A549 (cell line): ENCODE results near the gene PYGO2. TPM values are rescaled to one million over a fixed set of nuclear protein-coding genes. Genes with fewer than 3 reads are reported as not detected.
"Not testable (repeated sequence)": the region's sequence is repeated elsewhere in the genome, so short reads cannot be mapped to it uniquely, and the experiment has no call there.

Source experiments
- ATAC-seq, 2 experiments: fragments of 200-7000 bp in 1 of 2; fragments of >200 bp in 1 of 2; cut with Nextera tagmentation in 1 of 2; cut with Tn5 transposase in 1 of 2; 3 replicates each; pipeline versions ENCODE4 v1.8.0 to v1.9.1; 2018 to 2020; ENCODE audit warnings: mild to moderate bottlenecking in 1 of 2, moderate library complexity in 1 of 2
- CTCF ChIA-PET: fragments of 300-600 bp; sonication (Branson Sonifier 250); formaldehyde crosslinking; extraction: SDS; loops from one replicate; lab custom pipeline; 2021; ENCODE audit warnings: antibody characterized with exemption, inconsistent platforms; lab: Yijun Ruan, JAX
- POLR2A ChIA-PET: fragments of 350-600 bp; formaldehyde crosslinking; extraction: SDS; loops from one replicate; lab custom pipeline; 2021; ENCODE audit warnings: antibody characterized with exemption, inconsistent platforms; lab: Yijun Ruan, JAX
- DNase-seq, 2 experiments: peaks; one replicate each; pipeline versions ENCODE4 v3.0.0 to v3.0.0-alpha.2; 2011 to 2016; ENCODE audit warnings: low read depth in 1 of 2, low spot score in 1 of 2
- FAIRE-seq: peaks from 2 replicates; lab custom pipeline; 2011; peaks lifted over from hg19 to GRCh38; lab: Jason Lieb, UNC
- H3K27ac ChIP-seq, 2 experiments: fragments of >200 bp; sonication (Bioruptor Twin); formaldehyde crosslinking; 3 replicates each; pipeline ENCODE4 v1.5.1; 2016 to 2017
- H3K4me1 ChIP-seq: fragments of >200 bp; sonication (Bioruptor Twin); formaldehyde crosslinking; 3 replicates; pipeline ENCODE4 v1.6.1; 2016
- H3K4me2 ChIP-seq: fragments of >200 bp; sonication (Bioruptor Twin); formaldehyde crosslinking; 3 replicates; pipeline ENCODE4 v1.6.1; 2016
- H3K4me3 ChIP-seq: fragments of >200 bp; sonication (Bioruptor Twin); formaldehyde crosslinking; 3 replicates; pipeline ENCODE4 v1.5.1; 2016
- H3K9me3 ChIP-seq: fragments of >200 bp; sonication (Bioruptor Twin); formaldehyde crosslinking; 3 replicates; pipeline ENCODE4 v1.6.1; 2016
- CBX8 ChIP-seq: fragments of 200-600 bp; sonication (generic); IDR thresholded peaks from 2 replicates; pipeline ENCODE4 v1.6.1; 2016
- EP300 ChIP-seq, 2 experiments: fragments of >200 bp; sonication (Bioruptor Twin); formaldehyde crosslinking; IDR thresholded peaks; 2 replicates in 1 of 2; 3 replicates in 1 of 2; pipeline ENCODE4 v1.6.1; 2016 to 2017
- ESRRA ChIP-seq: fragments of 150-350 bp; IDR thresholded peaks from 2 replicates; pipeline ENCODE4 v1.6.1; 2014; ENCODE audit warnings: mild to moderate bottlenecking, low read length, borderline replicate concordance
- HOXA7 ChIP-seq: fragments of 250-450 bp; sonication (Bioruptor Pico); IDR thresholded peaks from 2 replicates; pipeline ENCODE4 v1.5.0; 2020; ENCODE audit warnings: mild to moderate bottlenecking, moderate library complexity
- HOXB5 ChIP-seq: fragments of 250-450 bp; sonication (Bioruptor Pico); IDR thresholded peaks from 2 replicates; pipeline ENCODE4 v1.5.0; 2020; ENCODE audit warnings: mild to moderate bottlenecking, moderate library complexity
- KDM5A ChIP-seq: fragments of 200-600 bp; sonication (generic); IDR thresholded peaks from 2 replicates; pipeline ENCODE4 v1.6.1; 2016; ENCODE audit warnings: antibody characterized with exemption, mild to moderate bottlenecking
- NFE2L2 ChIP-seq: fragments of 150-350 bp; conservative IDR thresholded peaks from 2 replicates; pipeline ENCODE4 v1.6.1; 2014; ENCODE audit warnings: low read length
- RAD21 ChIP-seq, 2 experiments: fragments of >200 bp in 1 of 2; sonication (Bioruptor Twin) in 1 of 2; formaldehyde crosslinking in 1 of 2; IDR thresholded peaks in 1 of 2; conservative IDR thresholded peaks in 1 of 2; 2 replicates in 1 of 2; 3 replicates in 1 of 2; pipeline ENCODE4 v1.6.1; 2012 to 2018; ENCODE audit warnings: inconsistent platforms in 1 of 2
- RFX5 ChIP-seq: fragments of 450-650 bp; IDR thresholded peaks from 2 replicates; pipeline ENCODE4 v1.7.1; 2014; ENCODE audit warnings: antibody characterized with exemption, mild to moderate bottlenecking, moderate library complexity
- SREBF2 ChIP-seq: fragments of 450-650 bp; IDR thresholded peaks from 2 replicates; pipeline ENCODE4 v1.6.1; 2014; ENCODE audit warnings: mild to moderate bottlenecking, moderate library complexity
- ZNF302 ChIP-seq: fragments of 250-450 bp; sonication (Bioruptor Pico); IDR thresholded peaks from 2 replicates; pipeline ENCODE4 v1.9.0; 2021; ENCODE audit warnings: inconsistent platforms, mild to moderate bottlenecking, moderate library complexity
- ZSCAN20 ChIP-seq: fragments of 250-450 bp; sonication (Bioruptor Pico); IDR thresholded peaks from 2 replicates; pipeline ENCODE4 v1.8.0; 2022; ENCODE audit warnings: mild to moderate bottlenecking, moderate library complexity
- WGBS: methylation state at CpG from one replicate; pipeline ENCODE4 v1.1.6; 2017; ENCODE audit errors: missing lambda C conversion rate; 5-methylcytosine and 5-hydroxymethylcytosine counted together
- polyA plus RNA-seq, 4 experiments: library from polyadenylated mRNA; depleted of rRNA in 3 of 4; stranded (reverse); fragments of >200 nt; fragmentation: RNase III in 1 of 4; extraction: RNeasy Plus Mini Kit Qiagen cat#74134 plus additional on column Dnase treatment in 1 of 4; gene quantifications; 2 replicates in 3 of 4; 3 replicates in 1 of 4; pipeline ENCODE4 v1.2.3, GENCODE V29; 2011 to 2017
- TF ChIP-seq, protein P1 (sequence below): IDR thresholded peaks from 2 replicates; pipeline ENCODE4 v1.6.1; 2012
- TF ChIP-seq, protein P2 (sequence below): fragments of 450-650 bp; IDR thresholded peaks from 2 replicates; pipeline ENCODE4 v1.6.1; 2014; ENCODE audit warnings: antibody characterized with exemption
- TF ChIP-seq, protein P3 (sequence below): fragments of 200-600 bp; sonication (generic); IDR thresholded peaks from 2 replicates; pipeline ENCODE4 v1.6.1; 2016; ENCODE audit warnings: antibody characterized with exemption, mild to moderate bottlenecking, moderate library complexity

PYGO2 gene
- polyA plus RNA-seq, 2 of the 4 experiments (the other 2 are of a cell fraction) = 18.3 to 24.6 TPM

DNA sequence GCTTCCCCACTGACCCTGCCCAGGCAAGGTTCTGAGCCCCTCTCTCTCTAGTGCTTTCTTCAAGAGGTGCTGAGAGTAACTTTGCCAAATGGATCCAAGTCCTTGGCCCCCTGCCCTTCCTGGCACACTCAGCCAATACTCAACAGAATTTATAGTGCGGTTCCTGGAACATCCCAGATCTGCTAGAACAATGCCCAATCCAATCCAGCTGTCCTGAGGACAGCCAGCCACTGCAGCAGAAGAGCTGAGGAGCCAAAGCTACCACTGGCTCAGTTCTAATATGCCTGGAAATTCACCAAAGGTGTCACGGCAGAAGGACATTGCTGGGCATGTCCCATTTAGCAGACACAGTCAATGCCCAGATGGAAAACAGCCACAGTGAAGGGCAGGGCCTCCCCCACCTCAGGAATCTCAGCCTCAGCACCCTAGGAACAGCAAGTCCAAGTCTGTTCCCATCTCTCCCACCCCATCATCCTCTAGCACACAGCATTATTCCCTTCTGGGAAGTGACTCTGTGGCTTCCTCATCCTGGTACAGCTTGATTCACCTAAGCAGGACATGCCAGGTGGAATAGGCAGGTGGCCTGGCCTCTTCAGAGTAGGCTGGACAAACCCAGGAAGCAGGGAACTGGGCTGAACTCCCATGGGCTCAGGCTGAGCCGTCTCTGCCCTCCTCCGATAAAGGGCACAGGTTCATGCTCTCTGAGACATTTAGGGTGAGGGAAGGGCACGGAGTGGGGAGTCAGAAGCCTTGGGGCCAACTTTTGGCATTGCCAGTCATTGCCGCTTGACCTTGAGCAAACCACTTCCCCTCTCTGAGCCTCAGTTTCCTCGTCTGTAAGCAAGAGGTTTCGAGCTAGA is 49.7 kb downstream of the PYGO2 start:
- no peaks in the 10 kb centered on the region for H3K4me1 ChIP-seq
- TF ChIP-seq HOXA7 (CRISPR knock-in tag) (no peak), CBX8 (no peak), NFE2L2 (no peak), ESRRA (no peak), RFX5 (no peak), ZSCAN20 (CRISPR knock-in tag) (no peak), ZNF302 (no peak)
- TF ChIP-seq, protein P1, sequence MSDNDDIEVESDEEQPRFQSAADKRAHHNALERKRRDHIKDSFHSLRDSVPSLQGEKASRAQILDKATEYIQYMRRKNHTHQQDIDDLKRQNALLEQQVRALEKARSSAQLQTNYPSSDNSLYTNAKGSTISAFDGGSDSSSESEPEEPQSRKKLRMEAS = no peak
- TF ChIP-seq, protein P2, sequence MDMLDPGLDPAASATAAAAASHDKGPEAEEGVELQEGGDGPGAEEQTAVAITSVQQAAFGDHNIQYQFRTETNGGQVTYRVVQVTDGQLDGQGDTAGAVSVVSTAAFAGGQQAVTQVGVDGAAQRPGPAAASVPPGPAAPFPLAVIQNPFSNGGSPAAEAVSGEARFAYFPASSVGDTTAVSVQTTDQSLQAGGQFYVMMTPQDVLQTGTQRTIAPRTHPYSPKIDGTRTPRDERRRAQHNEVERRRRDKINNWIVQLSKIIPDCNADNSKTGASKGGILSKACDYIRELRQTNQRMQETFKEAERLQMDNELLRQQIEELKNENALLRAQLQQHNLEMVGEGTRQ = no peak
- no peak for FAIRE-seq
- no peak for ATAC-seq
- 61% methylated on average over 8 of the region's 8 CpGs for WGBS
- no peaks in the 10 kb centered on the region for H3K9me3 ChIP-seq
- ChIA-PET POLR2A (no interaction called here), CTCF (interaction anchor here (1.1 to 2.8 kb wide), 2 partner anchors 10 to 32 kb away, joined by 4 to 14 read pairs; no protein-coding TSS in a partner anchor)
- no peak overlapping the region for H3K4me2 ChIP-seq
- DNase-seq = no peak
- H3K27ac ChIP-seq = no peak overlapping the region
- H3K4me3 ChIP-seq = no peak overlapping the region

DNA sequence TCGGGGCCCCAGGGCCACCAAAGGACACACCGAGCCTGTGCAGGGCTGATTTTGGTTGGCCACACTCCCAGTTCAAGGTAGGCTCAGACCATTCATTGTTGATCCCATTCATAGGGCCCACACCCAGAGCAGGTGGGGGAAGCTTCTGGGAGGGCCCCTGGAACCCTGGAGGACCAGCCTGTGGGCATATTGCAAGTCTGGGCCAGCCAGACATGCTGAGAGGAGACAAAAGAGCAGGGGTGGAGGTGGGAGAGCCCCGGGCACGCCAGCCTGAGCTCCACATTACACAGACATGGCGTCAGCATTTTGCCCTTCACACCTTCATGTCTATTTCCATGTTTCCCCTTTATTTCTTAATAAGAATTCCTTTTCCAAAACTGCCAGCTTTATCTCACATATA is 50.7 kb downstream of the PYGO2 start:
- no peak for FAIRE-seq
- no peak for ATAC-seq
- no peak overlapping the region for H3K4me3 ChIP-seq
- ChIA-PET CTCF (interaction anchor here (1.1 to 1.7 kb wide), 2 partner anchors 19 to 32 kb away, joined by 3 to 4 read pairs; no protein-coding TSS in a partner anchor), POLR2A (no interaction called here)
- WGBS = 49% methylated on average over 5 of the region's 5 CpGs
- DNase-seq = no peak
- no peaks in the 10 kb centered on the region for H3K9me3 ChIP-seq
- TF ChIP-seq RAD21 (conservative IDR thresholded peaks at IDR 0.05 in 1 of 2, IDR thresholded peaks at IDR 0.05 in 1 of 2) (no peak), ZNF302 (no peak), KDM5A (no peak), HOXB5 (no peak), EP300 (IDR thresholded peaks at IDR 0.05) (no peak)
- TF ChIP-seq, protein P3, sequence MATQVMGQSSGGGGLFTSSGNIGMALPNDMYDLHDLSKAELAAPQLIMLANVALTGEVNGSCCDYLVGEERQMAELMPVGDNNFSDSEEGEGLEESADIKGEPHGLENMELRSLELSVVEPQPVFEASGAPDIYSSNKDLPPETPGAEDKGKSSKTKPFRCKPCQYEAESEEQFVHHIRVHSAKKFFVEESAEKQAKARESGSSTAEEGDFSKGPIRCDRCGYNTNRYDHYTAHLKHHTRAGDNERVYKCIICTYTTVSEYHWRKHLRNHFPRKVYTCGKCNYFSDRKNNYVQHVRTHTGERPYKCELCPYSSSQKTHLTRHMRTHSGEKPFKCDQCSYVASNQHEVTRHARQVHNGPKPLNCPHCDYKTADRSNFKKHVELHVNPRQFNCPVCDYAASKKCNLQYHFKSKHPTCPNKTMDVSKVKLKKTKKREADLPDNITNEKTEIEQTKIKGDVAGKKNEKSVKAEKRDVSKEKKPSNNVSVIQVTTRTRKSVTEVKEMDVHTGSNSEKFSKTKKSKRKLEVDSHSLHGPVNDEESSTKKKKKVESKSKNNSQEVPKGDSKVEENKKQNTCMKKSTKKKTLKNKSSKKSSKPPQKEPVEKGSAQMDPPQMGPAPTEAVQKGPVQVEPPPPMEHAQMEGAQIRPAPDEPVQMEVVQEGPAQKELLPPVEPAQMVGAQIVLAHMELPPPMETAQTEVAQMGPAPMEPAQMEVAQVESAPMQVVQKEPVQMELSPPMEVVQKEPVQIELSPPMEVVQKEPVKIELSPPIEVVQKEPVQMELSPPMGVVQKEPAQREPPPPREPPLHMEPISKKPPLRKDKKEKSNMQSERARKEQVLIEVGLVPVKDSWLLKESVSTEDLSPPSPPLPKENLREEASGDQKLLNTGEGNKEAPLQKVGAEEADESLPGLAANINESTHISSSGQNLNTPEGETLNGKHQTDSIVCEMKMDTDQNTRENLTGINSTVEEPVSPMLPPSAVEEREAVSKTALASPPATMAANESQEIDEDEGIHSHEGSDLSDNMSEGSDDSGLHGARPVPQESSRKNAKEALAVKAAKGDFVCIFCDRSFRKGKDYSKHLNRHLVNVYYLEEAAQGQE = no peak
- no peak overlapping the region for H3K27ac ChIP-seq
- H3K4me2 ChIP-seq = no peak overlapping the region
- H3K4me1 ChIP-seq = no peaks in the 10 kb centered on the region

DNA sequence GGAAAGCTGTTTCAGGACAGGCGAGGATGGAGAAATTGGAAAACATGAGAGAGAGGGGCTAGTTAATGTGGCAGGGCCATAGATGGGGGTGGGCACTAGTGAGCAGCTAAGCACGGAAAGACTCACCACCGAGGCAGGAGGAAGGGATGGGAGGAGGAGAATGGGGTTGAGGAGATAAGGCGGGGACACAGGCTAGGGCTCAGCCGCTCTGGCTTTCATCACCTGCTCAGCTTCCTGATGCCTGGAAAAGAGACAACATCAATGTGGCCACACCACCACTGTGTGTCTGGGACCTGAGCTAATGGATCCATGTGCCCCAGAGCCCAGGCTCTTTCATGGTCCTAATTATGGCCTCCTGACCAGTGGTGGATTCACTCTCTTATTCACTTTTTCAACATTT is 52.6 kb downstream of the PYGO2 start:
- Histone ChIP-seq H3K4me2 (no peak overlapping the region), H3K9me3 (no peaks in the 10 kb centered on the region), H3K27ac (no peak overlapping the region)
- FAIRE-seq (no peak), ATAC-seq (no peak), DNase-seq (no peak)
- WGBS = 62% methylated on average over 5 of the region's 5 CpGs
- TF ChIP-seq SREBF2 = no peak
- TF ChIP-seq, all 56 proteins: peak for 0
- Histone ChIP-seq H3K4me1 (no peaks in the 10 kb centered on the region), H3K4me3 (no peak overlapping the region)
- ChIA-PET CTCF (interaction anchor here (0.8 to 1.0 kb wide), 2 partner anchors 13 to 260 kb away, joined by 3 read pairs; no protein-coding TSS in a partner anchor), POLR2A (interaction anchor here (1.1 kb wide), 1 partner anchor 27 kb away, joined by 3 read pairs; no protein-coding TSS in a partner anchor)

DNA sequence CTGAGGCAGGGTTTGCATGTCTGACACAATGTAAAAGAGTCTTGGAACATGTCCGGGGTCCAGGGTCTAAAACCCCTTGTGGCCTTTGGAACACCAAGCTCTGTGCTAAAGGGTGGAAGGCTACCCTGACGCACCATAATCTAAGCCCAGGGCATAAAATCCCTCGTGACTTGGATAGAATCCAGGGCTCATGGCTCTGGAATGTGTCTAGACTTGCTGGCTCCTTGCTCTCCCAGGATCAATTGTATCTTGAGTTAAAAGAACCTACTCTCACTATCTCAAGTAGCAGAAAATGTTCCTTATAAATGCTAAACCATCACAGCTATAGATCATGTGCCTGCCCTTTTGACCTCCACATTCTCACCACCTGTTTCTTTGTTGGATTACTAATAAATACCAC is 53.5 kb downstream of the PYGO2 start:
- POLR2A ChIA-PET, DNase-seq, ATAC-seq, H3K4me2 ChIP-seq, H3K4me1 ChIP-seq, H3K9me3 ChIP-seq, H3K27ac ChIP-seq, H3K4me3 ChIP-seq, FAIRE-seq: not testable (repeated sequence)
- CTCF ChIA-PET = interaction anchor here (1.0 kb wide), 1 partner anchor 12 kb away, joined by 3 read pairs; no protein-coding TSS in a partner anchor
- WGBS = 67% methylated on average over 3 of the region's 3 CpGs
